NCI-H2171 treated with DMSO at 0.1 percent for 48 hours (cell line): ENCODE results near the gene FRMD5.

Experiments
- DNase-seq: peaks from one replicate; lab custom pipeline; 2025; lab: John Stamatoyannopoulos, UW

The FRMD5 gene

GRCh38 chr15:43974852-43975251 is 220.2 kb downstream of the FRMD5 start:
- DNase-seq: peak; percentile 74

- DNase-seq: no peak
Observed at GRCh38 chr15:43969802-43970375, 225.2 kb downstream of the FRMD5 start.

GRCh38 chr15:43968551-43968950 is 226.5 kb downstream of the FRMD5 start:
- DNase-seq: no peak

- no peak for DNase-seq
Observed at GRCh38 chr15:43966646-43967045, 228.4 kb downstream of the FRMD5 start.

GRCh38 chr15:43958861-43959330 is 236.2 kb downstream of the FRMD5 start:
- DNase-seq: peak; percentile 41

GRCh38 chr15:43957724-43958123 is 237.3 kb downstream of the FRMD5 start:
- DNase-seq: no peak

GRCh38 chr15:43955140-43955539 is 239.9 kb downstream of the FRMD5 start:
- no peak for DNase-seq

GRCh38 chr15:43954181-43954621 is 240.9 kb downstream of the FRMD5 start:
- DNase-seq: no peak

- DNase-seq: no peak
Observed at GRCh38 chr15:43953402-43953801, 241.7 kb downstream of the FRMD5 start.

GRCh38 chr15:43950531-43950930 is 244.5 kb downstream of the FRMD5 start:
- DNase-seq: no peak

- DNase-seq: no peak
Observed at GRCh38 chr15:43948691-43949325, 246.3 kb downstream of the FRMD5 start.

- DNase-seq: no peak
Observed at GRCh38 chr15:43943511-43943910, 251.6 kb downstream of the FRMD5 start.

- DNase-seq: no peak
Observed at GRCh38 chr15:43942194-43942593, 252.9 kb downstream of the FRMD5 start.

- no peak for DNase-seq
Observed at GRCh38 chr15:43941555-43941954, 253.5 kb downstream of the FRMD5 start.

- DNase-seq: no peak
Observed at GRCh38 chr15:43941071-43941470, 254.0 kb downstream of the FRMD5 start.

- DNase-seq: no peak
Observed at GRCh38 chr15:43939070-43939469, 256.0 kb downstream of the FRMD5 start.

GRCh38 chr15:43934480-43934879 is 260.6 kb downstream of the FRMD5 start:
- DNase-seq: no peak

- peak; percentile 93 for DNase-seq
Observed at GRCh38 chr15:43932907-43933306, 262.2 kb downstream of the FRMD5 start.

- no peak for DNase-seq
Observed at GRCh38 chr15:43931790-43932435, 263.2 kb downstream of the FRMD5 start.

- DNase-seq: no peak
Observed at GRCh38 chr15:43931119-43931518, 264.0 kb downstream of the FRMD5 start.

GRCh38 chr15:43930556-43930955 is 264.5 kb downstream of the FRMD5 start:
- DNase-seq: no peak

- DNase-seq: peak; percentile 17
Observed at GRCh38 chr15:43930079-43930478, 265.0 kb downstream of the FRMD5 start.

GRCh38 chr15:43928152-43928551 is 266.9 kb downstream of the FRMD5 start:
- no peak for DNase-seq
